Activated B cell treated with CpG ODN at 0.5 μM for 24 hours (primary cell): Measurements from ENCODE around the gene IREB2. TPM values are rescaled to one million over a fixed set of nuclear protein-coding genes. Genes with fewer than 3 reads are reported as not detected.

ENCODE experiments used
- ATAC-seq: fragments of 200-7000 bp; cut with Tn5 transposase; one replicate; pipeline ENCODE4 v1.10.0; 2021; ENCODE audit warnings: low read depth, mild to moderate bottlenecking, moderate library complexity
- CTCF ChIA-PET: fragments of 350-600 bp; sonication (Branson Sonifier 250); formaldehyde crosslinking; loops from one replicate; lab custom pipeline; 2021; ENCODE audit warnings: antibody characterized with exemption; lab: Charles Lee
- POLR2A ChIA-PET: fragments of 350-600 bp; sonication (Branson Sonifier 250); formaldehyde crosslinking; loops from one replicate; lab custom pipeline; 2021; ENCODE audit warnings: antibody characterized with exemption; lab: Charles Lee
- DNase-seq: peaks from one replicate; pipeline ENCODE4 v3.0.0; 2022
- H3K27ac Mint-ChIP-seq: one replicate; pipeline ENCODE4 v1.8.0; 2020; ENCODE audit warnings: mixed read lengths
- H3K27me3 Mint-ChIP-seq: one replicate; pipeline ENCODE4 v1.8.0; 2021; ENCODE audit warnings: mixed read lengths
- H3K36me3 Mint-ChIP-seq: one replicate; pipeline ENCODE4 v1.8.0; 2021; ENCODE audit warnings: low read depth, mixed read lengths
- H3K4me1 Mint-ChIP-seq: one replicate; pipeline ENCODE4 v1.8.0; 2021; ENCODE audit warnings: mixed read lengths
- H3K4me3 Mint-ChIP-seq: one replicate; pipeline ENCODE4 v1.8.0; 2020; ENCODE audit warnings: mild to moderate bottlenecking, mixed read lengths
- H3K9me3 Mint-ChIP-seq: one replicate; pipeline ENCODE4 v1.8.0; 2020; ENCODE audit warnings: mixed read lengths
- CTCF ChIP-seq: fragments of 200-600 bp; IDR thresholded peaks from one replicate; pipeline ENCODE4 v1.8.0; 2022; ENCODE audit warnings: antibody characterized with exemption, mild to moderate bottlenecking
- intact Hi-C: fragments of 100-400 bp; cut with micrococcal nuclease; formaldehyde crosslinking; loops from one replicate; pipeline ENCODE4 v1.15.1; 2024
- total RNA-seq: library from RNA; stranded (reverse); gene quantifications from 2 replicates; pipeline ENCODE4 v1.2.3, GENCODE V29; 2022

The IREB2 gene
- total RNA-seq, 1 donor from 2014 or later = 75.9 TPM

GRCh38 chr15:78477295-78477694, 39.3 kb downstream of the IREB2 start:
- Mint-ChIP-seq H3K9me3 (no peaks in the 10 kb centered on the region), H3K27ac (no peak overlapping the region), H3K4me1 (no peaks in the 10 kb centered on the region), H3K36me3 (peaks cover 61% of the 10 kb centered on the region), H3K27me3 (no peaks in the 10 kb centered on the region), H3K4me3 (no peak overlapping the region)
- DNase-seq (no peak), ATAC-seq (no peak)
- no peak for TF ChIP-seq CTCF
- POLR2A ChIA-PET = no interaction called here
- intact Hi-C loops = no loop called here
- CTCF ChIA-PET = no interaction called here

DNA sequence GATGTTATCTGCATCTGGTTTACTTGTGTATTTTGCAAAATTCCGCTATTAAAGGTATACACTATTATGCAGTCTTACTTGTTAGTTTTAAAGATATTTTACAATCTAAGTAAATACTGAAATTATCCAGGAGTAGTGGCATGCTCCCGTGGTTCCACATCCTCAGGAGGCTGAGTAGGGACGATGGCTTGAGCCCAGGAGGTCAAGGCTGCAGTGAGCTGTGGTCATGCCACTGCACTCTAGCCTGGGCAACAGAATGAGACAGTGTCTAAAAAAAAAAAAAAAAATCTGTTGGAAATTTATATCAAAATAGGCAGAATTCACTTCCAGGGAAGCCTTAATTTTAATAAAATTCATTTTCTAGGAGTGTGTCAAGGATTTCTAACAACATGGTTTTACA, 41.6 kb downstream of the IREB2 start:
- no peaks in the 10 kb centered on the region for H3K9me3 Mint-ChIP-seq
- no peaks in the 10 kb centered on the region for H3K4me1 Mint-ChIP-seq
- no peak for ATAC-seq
- no peaks in the 10 kb centered on the region for H3K27me3 Mint-ChIP-seq
- no peak for DNase-seq
- POLR2A ChIA-PET = no interaction called here
- H3K36me3 Mint-ChIP-seq = peaks cover 59% of the 10 kb centered on the region
- H3K27ac Mint-ChIP-seq = no peak overlapping the region
- intact Hi-C loops = no loop called here
- no peak overlapping the region for H3K4me3 Mint-ChIP-seq
- TF ChIP-seq CTCF = no peak
- CTCF ChIA-PET = no interaction called here

DNA sequence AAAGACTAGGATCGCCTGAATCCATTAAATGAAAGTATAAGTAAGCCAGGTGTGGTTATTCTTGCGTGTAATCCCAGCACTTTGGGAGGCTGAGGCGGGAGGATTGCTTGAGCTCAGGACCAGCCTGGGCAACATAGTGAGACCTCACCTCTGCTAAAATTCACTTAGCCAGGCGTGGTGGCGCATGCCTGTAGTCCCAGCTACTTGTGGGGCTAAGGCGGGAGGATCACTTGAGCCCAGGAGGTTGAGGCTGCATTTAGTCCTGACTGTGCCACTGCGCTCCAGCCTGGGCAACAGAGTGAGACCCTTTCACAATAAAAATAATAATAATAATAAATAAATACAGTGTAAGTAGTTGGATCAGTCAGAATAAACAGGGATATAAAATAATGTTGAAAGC, 43.9 kb downstream of the IREB2 start:
- intact Hi-C loops = no loop called here
- CTCF ChIA-PET = interaction anchor here (0.6 kb wide), 1 partner anchor 40 kb away, joined by 3 read pairs; no protein-coding TSS in a partner anchor
- no peak for DNase-seq
- Mint-ChIP-seq H3K27ac (no peak overlapping the region), H3K4me1 (no peaks in the 10 kb centered on the region), H3K9me3 (no peaks in the 10 kb centered on the region), H3K27me3 (no peaks in the 10 kb centered on the region), H3K4me3 (no peak overlapping the region), H3K36me3 (peaks cover 64% of the 10 kb centered on the region)
- TF ChIP-seq CTCF = no peak
- ATAC-seq = no peak
- POLR2A ChIA-PET = no interaction called here

DNA sequence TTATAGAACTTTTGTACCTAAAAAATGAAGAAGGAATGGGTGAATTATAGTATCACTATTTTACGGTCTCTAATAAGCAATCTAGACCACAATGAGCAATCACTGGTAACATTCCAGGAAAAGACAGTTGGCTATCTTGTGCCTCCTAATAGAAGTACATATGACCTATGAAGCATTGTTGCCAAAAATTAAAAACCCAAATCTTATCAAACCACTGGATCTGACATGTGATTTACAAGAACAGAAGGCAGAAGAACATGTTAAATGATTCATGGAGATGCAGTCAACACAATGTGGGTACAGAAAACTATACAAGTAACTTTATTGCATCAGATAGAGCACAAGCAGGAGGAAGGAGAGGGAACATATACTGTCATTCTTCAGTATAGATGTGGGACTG, 54.9 kb downstream of the IREB2 start:
- CTCF ChIA-PET = no interaction called here
- POLR2A ChIA-PET = no interaction called here
- H3K27ac Mint-ChIP-seq = no peak overlapping the region
- no peak for TF ChIP-seq CTCF
- no peak for ATAC-seq
- DNase-seq = no peak
- no peak overlapping the region for H3K4me3 Mint-ChIP-seq
- H3K9me3 Mint-ChIP-seq = no peaks in the 10 kb centered on the region
- no peaks in the 10 kb centered on the region for H3K27me3 Mint-ChIP-seq
- intact Hi-C loops = loop anchor here (5.0 kb wide), 1 partner anchor 36 kb away; no protein-coding TSS in a partner anchor
- H3K36me3 Mint-ChIP-seq = peaks cover 85% of the 10 kb centered on the region
- no peaks in the 10 kb centered on the region for H3K4me1 Mint-ChIP-seq

DNA sequence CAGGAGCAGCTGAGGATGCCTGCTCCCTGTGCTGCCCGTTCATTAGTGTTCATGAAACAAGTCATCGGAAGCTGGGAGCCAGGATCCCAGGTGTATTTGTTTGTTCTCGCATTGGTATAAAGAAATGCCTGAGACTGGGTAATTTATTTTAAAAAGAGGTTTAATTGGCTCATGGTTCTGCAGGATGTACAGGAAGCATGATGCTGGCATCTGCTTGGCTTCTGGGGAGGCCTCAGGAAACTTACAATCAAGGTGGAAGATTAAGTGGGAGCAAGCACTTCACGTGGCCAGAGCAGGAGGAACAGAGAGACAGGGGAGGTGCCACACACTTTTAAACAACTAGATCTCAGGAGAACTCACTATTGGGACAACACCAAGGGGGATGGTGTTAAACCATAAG, 63.8 kb downstream of the IREB2 start:
- ATAC-seq (no peak), DNase-seq (no peak)
- H3K4me1 Mint-ChIP-seq = peaks cover 3% of the 10 kb centered on the region
- peaks cover 2% of the 10 kb centered on the region for H3K9me3 Mint-ChIP-seq
- H3K36me3 Mint-ChIP-seq = peaks cover 45% of the 10 kb centered on the region
- CTCF ChIA-PET = no interaction called here
- H3K27ac Mint-ChIP-seq = no peak overlapping the region
- H3K27me3 Mint-ChIP-seq = peaks cover 2% of the 10 kb centered on the region
- no peak for TF ChIP-seq CTCF
- intact Hi-C loops = loop anchor here (10.0 kb wide), 1 partner anchor 203 kb away; no protein-coding TSS in a partner anchor
- POLR2A ChIA-PET = no interaction called here
- H3K4me3 Mint-ChIP-seq = no peak overlapping the region
